ENCODE results near the gene ASB17.
"Not testable (repeated sequence)": the region's sequence is repeated elsewhere in the genome, so short reads cannot be mapped to it uniquely, and the experiment has no call there.

The ASB17 gene

DNA sequence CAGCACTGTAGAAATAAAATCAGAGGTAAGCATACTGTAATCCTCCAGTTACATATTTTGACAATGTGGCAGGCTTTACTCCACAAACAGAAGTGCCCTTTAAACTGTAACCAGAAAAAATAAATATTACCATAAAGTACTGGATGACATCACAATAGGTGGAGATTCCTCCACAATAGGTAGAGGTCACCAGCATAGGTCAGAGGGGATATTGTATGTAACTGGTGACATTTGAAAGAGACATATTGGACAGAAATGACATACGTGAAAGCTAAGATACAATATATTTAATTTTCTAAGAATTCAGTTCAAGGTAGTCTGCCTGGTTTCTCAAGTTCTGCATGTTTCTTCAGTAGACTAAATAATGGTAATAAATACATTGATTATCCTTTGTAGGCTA lies at the start of gene ASB17:
Gene ASB17, minus strand, starts transcription at position 101 of the 400 bp plus-strand sequence. CDS start 113 bp downstream, outside the sequence.
- no peak for DNase-seq

DNA sequence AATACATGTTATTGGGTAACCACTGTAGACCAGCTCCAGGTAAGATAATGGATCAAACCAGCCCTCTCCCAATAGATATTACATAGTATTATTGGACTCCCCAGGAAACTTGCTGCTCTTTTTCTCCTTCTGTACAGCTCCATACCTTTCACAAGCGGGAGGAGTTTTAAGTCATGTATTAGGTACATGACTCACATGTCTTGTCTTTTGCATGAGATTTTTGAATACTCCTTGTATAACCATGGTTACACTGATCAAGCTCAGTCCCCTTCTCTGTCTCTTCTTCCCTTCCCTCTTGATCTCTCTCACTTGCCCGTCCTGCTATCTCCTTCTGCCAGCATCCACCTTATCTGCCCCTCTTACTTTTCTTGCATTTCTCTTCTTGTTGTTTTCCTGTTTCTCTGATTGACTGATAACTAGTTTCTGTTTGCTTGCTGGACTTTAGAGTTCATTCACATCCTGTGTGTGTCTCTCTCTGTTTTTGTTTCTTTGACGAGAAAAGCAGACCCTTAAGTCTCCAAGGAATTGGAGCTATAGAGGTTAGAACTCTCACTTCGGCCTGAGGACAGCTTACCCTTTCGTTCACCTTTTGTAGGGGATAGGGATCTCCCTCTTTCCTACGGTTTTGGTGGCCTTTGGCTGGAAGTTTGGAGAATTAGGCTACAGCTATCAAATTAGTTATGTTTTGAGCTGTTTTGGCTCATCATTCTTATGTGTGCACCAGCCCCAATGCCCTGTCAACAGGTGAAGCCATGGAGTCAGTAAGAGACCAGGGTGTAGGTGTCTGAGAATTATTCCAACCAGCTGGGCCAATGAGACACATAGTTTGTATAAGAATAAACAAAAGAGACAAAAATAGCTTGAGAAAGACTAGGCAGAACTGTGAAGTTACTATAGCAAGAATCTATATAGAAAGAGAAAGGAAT lies 49.0 kb upstream of the ASB17 start:
- no peak for DNase-seq

GRCh38 chr1:75970631-75971030 lies 38.4 kb upstream of the ASB17 start:
- DNase-seq, result no peak

DNA sequence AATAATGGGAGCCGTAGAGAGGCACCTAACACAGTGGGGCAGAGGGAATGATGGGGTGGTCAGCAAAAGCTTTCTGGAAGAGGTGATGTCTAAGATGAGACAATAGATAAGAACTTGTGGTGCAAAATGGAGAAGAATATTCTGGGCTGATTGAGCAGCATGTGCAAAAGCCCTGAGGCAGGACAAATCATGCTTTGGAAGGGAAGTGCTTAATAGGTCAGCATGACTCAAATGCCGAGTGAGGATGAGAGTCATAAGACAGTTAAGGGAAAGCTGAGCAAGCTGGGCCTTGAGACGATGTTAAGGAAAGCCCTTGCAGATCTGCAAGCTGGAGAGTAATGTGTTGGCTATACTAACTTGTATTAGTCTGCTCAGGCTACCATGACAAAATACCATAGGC lies 37.3 kb upstream of the ASB17 start:
- DNase-seq, result no peak

DNA sequence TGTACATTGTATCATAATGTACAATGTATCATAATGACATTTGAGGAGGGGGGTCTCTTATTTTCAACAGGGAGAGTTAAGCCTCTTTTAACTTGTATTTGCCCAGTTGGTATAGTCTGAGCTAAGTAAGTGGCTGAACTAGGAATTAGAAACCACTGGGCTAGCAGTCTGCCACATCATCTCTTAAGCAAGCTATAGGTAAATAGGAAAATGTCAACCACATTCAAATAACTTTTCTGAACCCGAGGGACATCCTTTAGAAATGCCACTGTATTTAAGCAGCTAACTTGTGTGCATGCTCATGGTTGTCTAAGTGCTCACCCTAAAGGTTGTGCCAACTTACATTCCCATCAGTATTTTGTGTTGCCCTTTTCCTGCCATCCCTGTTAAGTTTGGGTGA lies 35.5 kb upstream of the ASB17 start:
- DNase-seq, result no peak

DNA sequence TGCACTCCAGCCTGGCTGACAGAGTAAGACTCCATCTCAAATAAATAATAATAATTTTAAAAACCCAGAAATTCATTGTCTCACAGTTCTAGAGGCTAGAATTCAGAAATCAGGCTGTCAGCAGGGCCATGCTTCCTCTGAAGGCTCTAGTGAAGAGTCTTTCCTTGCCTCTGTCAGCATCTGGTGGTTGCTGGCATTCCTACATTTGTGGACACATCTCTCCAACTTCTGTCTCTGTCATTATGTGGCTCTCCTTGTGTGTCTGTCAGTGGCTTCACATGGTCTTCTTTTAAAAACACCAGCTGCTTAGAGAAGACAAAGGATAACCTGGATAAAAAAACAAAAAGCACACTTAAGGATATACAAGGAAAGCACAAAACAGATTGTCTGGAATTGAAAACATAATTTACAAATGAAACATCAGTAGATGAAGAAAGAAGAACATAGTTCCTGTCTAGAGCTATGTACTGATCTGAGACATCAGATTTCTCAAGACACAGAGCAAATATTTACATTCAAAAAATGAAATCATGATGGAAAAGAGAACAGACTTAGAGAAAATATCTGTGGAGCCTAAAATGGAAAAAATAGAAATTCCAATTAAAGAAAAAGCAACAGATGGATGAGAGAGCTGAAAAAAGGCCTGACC lies 32.7 kb upstream of the ASB17 start:
- DNase-seq, result no peak

- DNase-seq, result not testable (repeated sequence)
Observed at GRCh38 chr1:75964110-75964759, 32.0 kb upstream of the ASB17 start.

DNA sequence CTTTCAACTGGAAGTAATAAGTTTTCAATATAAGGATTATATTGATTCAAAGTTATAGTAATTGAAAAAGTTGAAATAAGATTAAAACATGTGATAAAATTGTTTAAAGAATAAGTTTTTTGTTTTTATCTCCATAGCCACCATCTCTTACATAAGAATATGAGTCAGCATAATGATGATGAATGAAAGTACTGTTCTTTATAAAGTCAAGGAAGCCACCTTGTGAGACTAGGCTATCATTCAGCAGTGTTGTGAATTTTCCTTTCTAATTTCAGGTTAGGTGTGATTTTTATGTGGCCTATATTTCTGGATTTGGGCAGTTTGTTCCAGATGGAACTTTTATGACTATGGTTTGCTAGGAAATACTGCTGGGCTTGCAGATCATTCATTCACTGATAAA lies 22.4 kb upstream of the ASB17 start:
- DNase-seq, result peak; percentile 3

DNA sequence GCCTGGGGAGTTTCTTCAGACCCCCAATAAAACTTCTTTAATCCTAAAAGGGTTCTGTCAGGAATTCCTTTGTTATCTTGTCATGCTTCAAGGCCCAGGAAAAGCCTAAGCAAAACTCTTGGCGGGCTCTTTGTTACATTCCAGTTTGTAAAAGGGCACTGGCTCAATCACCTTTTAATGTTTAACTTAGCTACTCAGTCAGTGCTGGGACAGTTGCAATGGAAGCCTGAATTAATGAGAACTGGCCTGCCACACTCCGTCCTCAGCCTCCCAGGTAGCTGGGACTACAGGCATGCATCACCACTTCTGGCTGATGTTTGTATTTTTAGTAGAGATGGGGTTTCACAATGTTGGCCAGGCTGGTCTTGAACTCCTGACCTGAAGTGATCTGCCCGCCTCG lies 21.3 kb upstream of the ASB17 start:
- DNase-seq, result no peak

GRCh38 chr1:75952016-75952415 lies 19.8 kb upstream of the ASB17 start:
- DNase-seq, result no peak

DNA sequence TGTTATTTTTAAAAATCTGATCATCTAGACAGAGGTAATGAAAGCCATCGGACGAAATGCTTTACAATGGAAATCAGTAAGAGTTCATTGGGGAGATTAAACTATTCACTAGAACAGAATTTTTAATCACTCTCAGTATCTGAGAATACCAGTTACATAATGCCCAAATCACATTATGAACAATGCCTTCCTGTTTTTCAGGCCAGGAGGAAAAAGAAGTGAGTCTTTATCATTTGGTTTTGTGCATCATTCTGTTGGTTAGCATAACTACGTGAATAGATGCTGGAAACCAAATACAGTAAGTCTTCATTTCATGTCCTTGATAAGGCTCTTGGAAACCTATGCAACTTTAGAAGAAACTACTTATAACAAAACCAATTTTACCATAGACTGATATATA lies 18.0 kb upstream of the ASB17 start:
- DNase-seq, result no peak

- DNase-seq, result not testable (repeated sequence)
Observed at GRCh38 chr1:75943037-75943436, 10.8 kb upstream of the ASB17 start.

DNA sequence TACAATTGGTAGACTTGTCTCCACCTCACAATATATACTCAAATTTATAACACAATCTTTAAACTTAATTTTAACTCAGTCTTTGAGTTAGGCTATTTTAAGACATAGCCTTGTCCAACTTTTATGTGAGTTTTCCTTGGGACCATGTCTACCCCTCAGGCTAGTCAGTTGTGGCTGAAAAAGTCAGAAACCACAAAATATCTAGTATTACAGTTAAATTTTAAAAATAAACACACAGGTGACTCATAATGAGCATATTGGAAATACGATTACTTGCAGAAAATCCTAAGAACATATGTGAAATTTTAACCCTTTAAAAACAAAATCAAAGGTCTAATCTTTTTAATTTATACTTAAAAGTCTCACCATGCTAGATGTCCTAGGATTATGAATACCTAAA lies 4.8 kb upstream of the ASB17 start:
- no peak for DNase-seq

DNA sequence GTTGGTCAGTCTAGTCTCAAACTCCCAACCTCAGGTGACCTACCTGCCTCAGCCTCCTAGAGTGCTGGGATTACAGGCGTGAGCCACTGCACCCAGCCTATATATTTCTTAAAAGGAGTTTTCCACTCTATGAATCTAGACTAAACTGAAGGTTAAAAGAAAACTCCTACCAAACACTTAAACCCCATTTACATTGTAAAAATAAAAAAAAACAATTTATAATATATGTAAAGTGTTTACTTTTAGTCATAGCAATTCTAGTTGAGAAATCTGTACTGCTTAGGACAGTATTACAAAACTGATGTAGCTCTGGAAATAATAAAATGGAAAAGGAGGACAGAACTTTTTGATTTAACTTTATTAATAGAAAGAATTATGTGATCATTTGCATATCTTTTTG lies 9.5 kb downstream of the ASB17 start:
- DNase-seq, result no peak

GRCh38 chr1:75916834-75917233 lies 15.4 kb downstream of the ASB17 start:
- no peak for DNase-seq

- peak; percentile 7 for DNase-seq
Observed at GRCh38 chr1:75908717-75909152, 23.5 kb downstream of the ASB17 start.

GRCh38 chr1:75901371-75901770 lies 30.8 kb downstream of the ASB17 start:
- no peak for DNase-seq

DNA sequence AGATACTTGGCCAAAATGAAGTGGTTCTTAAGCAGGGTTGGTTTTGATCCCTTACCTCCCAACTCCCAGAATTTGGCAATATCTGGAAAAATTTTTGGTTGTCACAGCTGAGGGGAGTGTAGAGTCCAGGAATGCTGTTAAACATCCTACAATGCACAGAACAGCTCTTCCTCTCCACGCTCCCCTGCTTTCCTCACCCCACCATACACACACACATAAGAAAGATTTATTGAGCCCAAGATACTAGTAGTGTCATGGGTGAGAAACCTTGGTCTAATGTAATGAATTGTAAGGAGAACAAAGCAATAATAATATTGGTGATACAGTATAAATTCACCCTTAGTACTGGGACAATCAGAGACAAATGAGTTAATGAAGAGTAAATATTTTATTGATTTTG lies 47.8 kb downstream of the ASB17 start:
- no peak for DNase-seq

GRCh38 chr1:75879985-75880384 lies 52.2 kb downstream of the ASB17 start:
- DNase-seq, result no peak

- no peak for DNase-seq
Observed at GRCh38 chr1:75870951-75871350, 61.3 kb downstream of the ASB17 start.
